ENCODE results near the gene ADRA1B.

Gene ADRA1B

DNA sequence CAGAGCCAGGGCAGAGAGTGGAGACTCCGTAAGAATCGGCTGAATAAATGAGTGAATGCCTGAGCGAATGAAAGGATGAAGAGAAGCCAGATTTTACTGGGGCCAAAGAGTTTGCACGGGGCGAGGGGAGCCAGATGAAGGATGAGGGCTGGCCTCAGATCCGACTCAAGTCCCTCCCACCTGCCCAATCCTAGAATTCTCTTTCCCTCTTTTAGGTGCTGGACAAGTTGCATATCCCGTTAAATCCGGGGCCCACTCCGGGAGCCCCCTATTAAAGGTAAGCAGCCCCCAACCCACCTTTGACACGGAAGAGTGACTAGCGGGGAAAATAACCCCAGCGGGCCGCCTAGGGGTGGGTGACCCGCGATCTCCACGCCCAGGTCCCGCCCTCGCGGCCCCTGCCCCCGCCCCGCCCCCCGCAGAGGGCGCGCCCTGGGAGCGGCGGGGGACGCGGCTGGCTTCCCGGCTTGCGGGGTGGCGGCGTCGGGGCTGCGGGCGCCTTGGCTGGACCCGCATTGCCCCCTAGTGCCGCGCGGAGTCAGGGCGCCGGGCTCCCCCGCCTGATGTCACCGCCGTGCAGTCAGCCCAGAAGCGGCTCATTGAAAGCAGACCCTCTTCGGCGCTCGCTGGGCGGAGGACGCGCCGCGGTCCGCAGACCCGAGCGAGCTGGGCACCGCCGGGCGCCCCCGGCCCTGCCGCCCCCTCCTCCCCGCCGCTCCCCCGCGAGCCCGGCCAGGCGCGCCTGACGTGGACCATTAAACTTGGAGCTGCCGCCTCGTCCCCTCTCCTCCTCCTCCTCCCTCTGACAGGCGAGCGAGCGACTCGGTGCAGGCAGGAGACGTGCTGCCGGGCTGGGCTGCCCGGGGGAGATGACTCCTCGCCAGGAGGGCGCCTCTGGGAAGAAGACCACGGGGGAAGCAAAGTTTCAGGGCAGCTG, at the start of gene ADRA1B:
Gene ADRA1B (plus strand): TSS at position 579 of the 937 bp plus-strand sequence. CDS start 424 bp downstream, outside the sequence.
- DNase-seq (ENCODE audit: extremely low spot score, insufficient read length, low read depth) (peak; percentile 28), FAIRE-seq (no peak)

GRCh38 chr5:159873680-159874079, 42.6 kb upstream of the ADRA1B start:
- FAIRE-seq, result no peak

DNA sequence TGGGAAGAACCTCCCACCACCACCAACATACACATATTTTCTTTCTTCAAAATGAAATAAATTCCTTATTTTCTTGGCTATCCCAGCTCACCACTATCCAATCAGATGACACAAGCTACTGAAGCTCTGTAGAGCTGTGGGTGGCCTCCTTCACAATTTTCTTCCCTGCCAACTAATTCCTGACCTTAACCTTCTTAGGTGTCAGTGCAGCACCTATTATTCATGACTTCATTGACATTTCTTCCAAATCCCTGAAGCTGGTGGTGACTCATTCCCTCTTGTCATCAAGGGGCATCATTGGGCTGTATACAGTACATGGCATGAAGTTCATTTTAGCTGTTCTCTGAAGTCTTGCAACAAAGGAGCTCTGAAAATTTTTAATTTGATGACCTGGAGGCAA, 42.0 kb upstream of the ADRA1B start:
- FAIRE-seq (no peak), DNase-seq (ENCODE audit: extremely low spot score, insufficient read length, low read depth) (no peak)

More at GRCh38 chr5:159873680-159874079, 42.6 kb upstream of the ADRA1B start:
- DNase-seq (ENCODE audit: extremely low spot score, insufficient read length, low read depth), result no peak

GRCh38 chr5:159877016-159877415, 39.3 kb upstream of the ADRA1B start:
- FAIRE-seq, result no peak
- no peak for DNase-seq (ENCODE audit: extremely low spot score, insufficient read length, low read depth)

GRCh38 chr5:159877894-159878448, 38.3 kb upstream of the ADRA1B start:
- FAIRE-seq (no peak), DNase-seq (ENCODE audit: extremely low spot score, insufficient read length, low read depth) (no peak)

DNA sequence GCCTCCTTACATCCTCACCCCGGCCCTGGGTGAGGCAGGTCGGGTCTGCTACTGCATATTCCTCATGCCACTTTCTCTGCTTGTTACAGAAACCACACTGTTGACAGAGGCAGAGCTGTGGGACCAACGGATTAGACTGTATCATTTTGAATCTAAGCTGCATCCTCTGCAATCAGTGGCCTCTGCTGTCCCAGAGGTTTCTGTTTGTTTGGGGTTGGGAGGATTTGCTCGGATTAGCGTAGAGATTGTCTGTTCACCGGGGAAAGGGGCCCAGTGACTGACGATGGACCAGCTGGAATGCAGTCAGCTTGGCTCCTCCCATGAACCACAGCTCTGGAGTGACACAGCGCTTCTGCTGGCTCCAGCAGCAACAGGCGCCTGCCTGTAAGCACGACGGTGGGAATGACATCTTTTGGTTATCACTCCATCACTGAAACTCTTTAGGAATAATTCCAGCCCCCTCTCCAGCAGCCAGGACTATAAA, 37.3 kb upstream of the ADRA1B start:
- DNase-seq (ENCODE audit: extremely low spot score, insufficient read length, low read depth), result no peak
- no peak for FAIRE-seq

GRCh38 chr5:159880676-159881075, 35.6 kb upstream of the ADRA1B start:
- FAIRE-seq, result no peak
- no peak for DNase-seq (ENCODE audit: extremely low spot score, insufficient read length, low read depth)

DNA sequence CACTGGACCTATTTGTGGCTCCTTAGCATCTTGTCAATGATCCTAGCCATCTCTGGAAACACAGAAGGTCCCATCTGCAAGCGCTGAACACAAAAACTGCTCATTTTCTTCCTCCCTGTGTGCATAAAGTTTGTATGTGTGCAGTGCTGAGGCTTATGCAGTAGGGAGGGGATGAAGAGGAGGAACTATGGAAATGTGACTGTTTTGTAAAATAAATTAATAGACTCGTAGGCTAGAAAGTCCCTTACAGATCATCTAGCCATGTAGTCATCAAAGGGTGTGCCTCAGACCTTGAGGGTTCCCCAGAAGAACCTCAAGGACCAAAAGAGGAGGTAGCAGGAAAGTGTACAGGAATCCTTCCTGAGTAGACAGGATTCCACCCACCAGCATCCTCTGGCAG, 34.3 kb upstream of the ADRA1B start:
- DNase-seq (ENCODE audit: extremely low spot score, insufficient read length, low read depth), result no peak
- no peak for FAIRE-seq

DNA sequence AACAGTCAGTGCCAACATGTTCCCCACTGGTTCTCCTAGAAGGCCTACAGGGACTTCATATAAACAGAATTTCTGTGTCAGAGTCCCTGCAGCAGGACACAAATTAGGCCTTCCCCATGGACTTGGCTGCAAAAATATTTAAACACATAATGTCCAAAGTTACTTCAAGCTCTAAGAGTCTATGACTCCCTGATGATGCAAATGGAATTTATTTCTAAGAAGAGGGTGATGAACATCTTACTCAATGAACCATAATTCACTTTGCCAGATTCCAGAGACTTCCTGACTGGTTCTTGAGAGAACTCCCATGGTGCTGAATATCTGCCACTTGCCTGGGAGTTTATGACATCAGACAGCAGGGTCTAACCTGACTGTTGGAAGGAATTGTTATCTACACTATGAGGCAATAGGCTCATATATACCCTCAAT, 32.7 kb upstream of the ADRA1B start:
- no peak for DNase-seq (ENCODE audit: extremely low spot score, insufficient read length, low read depth)
- no peak for FAIRE-seq

- no peak for DNase-seq (ENCODE audit: extremely low spot score, insufficient read length, low read depth)
- no peak for FAIRE-seq
These were observed 31.2 kb upstream of the ADRA1B start for GRCh38 chr5:159884917-159885620.

DNA sequence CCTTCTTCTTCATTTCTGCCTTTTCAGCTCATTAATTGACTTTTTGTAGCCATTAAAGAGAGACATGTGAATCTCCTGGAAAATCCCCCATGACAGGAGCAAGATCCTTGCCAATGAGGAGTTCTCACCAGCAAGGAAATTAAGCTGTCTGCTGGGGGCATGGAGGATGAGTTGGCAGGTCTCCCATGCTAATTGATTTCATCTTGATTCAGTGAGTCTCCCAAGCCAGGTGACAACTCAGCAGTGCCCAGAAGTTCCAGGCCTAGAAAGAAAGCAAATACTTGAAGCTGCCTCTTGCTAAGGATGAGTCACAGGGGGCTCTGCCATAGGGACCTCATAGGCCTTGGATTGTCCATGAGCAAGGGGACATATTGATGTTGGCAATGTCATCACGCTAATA, 30.0 kb upstream of the ADRA1B start:
- FAIRE-seq (no peak), DNase-seq (ENCODE audit: extremely low spot score, insufficient read length, low read depth) (no peak)

DNA sequence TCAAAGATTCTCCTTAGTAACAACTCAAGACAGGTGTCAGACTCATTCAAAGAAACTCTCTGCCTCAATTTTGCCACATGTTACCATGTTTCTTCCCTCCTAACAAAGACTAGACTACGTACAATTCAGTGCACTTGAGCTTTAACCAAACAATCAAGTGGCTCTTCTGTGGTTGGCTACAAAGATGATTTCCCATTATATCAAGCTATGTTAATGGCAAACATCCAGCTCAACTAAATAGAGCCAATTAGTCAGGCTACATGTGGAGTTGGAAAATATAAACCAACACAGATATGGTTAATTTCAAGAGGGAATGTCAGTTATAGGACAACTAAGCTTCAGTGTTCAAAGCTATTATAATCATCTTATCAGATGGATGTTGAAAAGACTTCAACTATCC, 29.2 kb upstream of the ADRA1B start:
- DNase-seq (ENCODE audit: extremely low spot score, insufficient read length, low read depth) (no peak), FAIRE-seq (no peak)

DNA sequence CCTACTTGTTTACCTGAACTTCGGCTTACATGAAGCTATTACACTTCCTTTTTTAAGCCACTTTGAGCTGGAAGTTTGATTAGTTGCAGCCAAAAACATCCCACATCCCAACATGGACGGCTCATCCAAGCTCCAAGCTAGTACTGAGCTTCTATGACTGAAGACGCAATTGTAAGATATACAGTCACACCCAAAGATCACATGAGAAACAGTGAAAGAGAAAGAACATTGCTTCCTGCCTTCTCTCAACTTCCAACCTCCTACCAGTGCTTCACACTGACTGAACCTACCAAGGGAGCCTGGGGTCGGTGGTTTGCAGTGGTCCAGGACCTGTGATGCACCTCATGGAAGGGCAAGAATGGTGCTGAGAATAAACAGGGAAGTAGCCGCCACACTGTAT, 27.4 kb upstream of the ADRA1B start:
- no peak for FAIRE-seq
- DNase-seq (ENCODE audit: extremely low spot score, insufficient read length, low read depth), result no peak

DNA sequence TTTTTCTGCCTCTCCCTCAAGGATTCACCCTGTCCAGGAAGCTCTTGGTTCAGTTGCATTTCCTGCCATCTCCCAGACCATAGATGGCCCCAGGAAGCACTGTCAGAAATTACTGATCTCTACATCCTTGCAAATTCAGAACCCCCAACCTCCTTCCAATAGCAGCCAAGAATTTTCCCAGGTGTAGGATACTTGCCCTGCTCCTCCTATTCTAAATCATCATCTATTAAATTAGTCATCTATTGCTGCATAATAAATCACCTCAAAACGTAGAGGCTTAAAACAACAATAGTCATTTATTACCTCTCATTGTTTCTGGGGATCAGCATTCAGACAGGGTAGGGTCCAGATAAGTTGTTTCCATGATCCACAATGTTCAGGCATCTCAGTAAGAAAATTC, 26.1 kb upstream of the ADRA1B start:
- DNase-seq (ENCODE audit: extremely low spot score, insufficient read length, low read depth) (no peak), FAIRE-seq (no peak)

DNA sequence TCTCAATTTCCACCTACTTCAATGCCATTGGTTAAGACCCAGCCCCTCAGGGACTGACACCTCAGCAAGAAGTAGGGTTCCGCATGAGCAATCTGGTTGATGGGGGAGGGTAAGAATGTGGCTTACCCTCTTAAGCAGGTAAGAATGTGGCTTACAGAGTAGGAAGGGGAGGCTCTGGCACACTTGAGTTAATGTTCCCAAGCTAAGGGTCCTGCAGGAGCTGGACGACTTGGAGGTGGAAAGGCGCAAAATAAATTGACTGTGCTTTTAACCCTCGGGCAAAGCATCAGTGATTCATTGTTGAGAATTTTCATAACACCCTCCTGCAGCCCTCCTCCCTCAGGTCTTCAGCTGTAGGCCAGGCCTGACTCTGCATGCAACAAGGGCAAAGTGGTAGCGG, 24.9 kb upstream of the ADRA1B start:
- no peak for FAIRE-seq
- no peak for DNase-seq (ENCODE audit: extremely low spot score, insufficient read length, low read depth)

- DNase-seq (ENCODE audit: extremely low spot score, insufficient read length, low read depth), result no peak
- FAIRE-seq, result no peak
These were observed 23.1 kb upstream of the ADRA1B start for GRCh38 chr5:159893040-159893695.

- DNase-seq (ENCODE audit: extremely low spot score, insufficient read length, low read depth) (no peak), FAIRE-seq (no peak)
These were observed 22.0 kb upstream of the ADRA1B start for GRCh38 chr5:159894149-159894720.

DNA sequence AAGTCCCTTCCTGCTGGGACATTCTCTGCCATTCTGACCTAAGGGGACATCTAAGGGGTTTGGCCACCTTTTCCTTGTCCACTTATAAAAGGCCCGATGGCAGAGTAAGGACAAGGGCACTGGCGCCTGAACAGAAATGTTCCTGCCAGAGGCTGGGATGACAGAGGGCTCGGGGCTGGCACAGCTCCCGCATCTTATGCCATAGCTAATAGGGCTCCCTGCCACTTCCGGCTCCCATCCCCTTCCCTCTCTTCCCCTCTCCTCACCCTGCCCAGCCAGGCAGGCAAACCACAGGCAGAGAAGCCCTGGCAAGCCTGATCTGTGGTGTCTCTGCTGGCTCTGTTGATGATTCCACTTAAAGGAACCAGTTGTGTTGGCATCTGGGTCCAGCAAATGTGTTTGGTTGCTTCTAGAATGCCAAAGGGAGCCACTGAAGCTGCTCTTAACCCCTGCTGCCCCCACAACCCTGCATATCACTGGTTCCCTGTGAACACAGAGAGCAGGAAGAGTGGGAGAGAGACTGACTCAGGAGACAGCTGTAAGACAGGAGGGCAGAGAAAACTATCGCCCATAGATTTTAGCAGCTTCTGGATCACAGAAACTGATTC, 18.4 kb upstream of the ADRA1B start:
- FAIRE-seq (no peak), DNase-seq (ENCODE audit: extremely low spot score, insufficient read length, low read depth) (no peak)
